GM13977 (cell line): ENCODE results near the gene LDHAL6B.

ENCODE experiments used
- DNase-seq: peaks from one replicate; pipeline ENCODE4 v3.0.0; 2012; ENCODE audit warnings: low spot score
- CTCF ChIP-seq: IDR thresholded peaks from 2 replicates; pipeline ENCODE4 v1.5.1; 2012; ENCODE audit warnings: mild to moderate bottlenecking, control low read depth; ENCODE audit not compliant: insufficient read depth; ENCODE audit errors: extremely low read depth, missing control alignments
- in situ Hi-C: fragments of 300-500 bp; cut with MboI; formaldehyde crosslinking; loops from one replicate; pipeline ENCODE4 v1.12.0; 2022; ENCODE audit warnings: low sequenced_read_pairs, low pct_unique_long_range_greater_than_20kb, mixed read lengths, inconsistent platforms; ENCODE audit not compliant: unreplicated experiment

The LDHAL6B gene

GRCh38 chr15:59252137-59252536, 45.5 kb downstream of the LDHAL6B start:
- in situ Hi-C loops: no loop called here
- DNase-seq: no peak
- TF ChIP-seq CTCF: no peak

GRCh38 chr15:59255680-59256336, 49.2 kb downstream of the LDHAL6B start:
- in situ Hi-C loops: no loop called here
- DNase-seq: no peak
- no peak for TF ChIP-seq CTCF

- no peak for DNase-seq
- in situ Hi-C loops: no loop called here
- no peak for TF ChIP-seq CTCF
Measured at GRCh38 chr15:59256482-59256881, 49.8 kb downstream of the LDHAL6B start.

GRCh38 chr15:59257140-59257539, 50.5 kb downstream of the LDHAL6B start:
- in situ Hi-C loops: no loop called here
- no peak for TF ChIP-seq CTCF
- DNase-seq: no peak
